NCI-H82 (cell line): ENCODE data around the gene GRID2.

Experiments used
- DNase-seq: peaks from one replicate; lab custom pipeline; 2025; lab: John Stamatoyannopoulos, UW

The GRID2 gene

GRCh38 chr4:93751411-93751810 is 1447.6 kb downstream of the GRID2 start:
- DNase-seq = no peak

- no peak for DNase-seq
Observed at GRCh38 chr4:93756101-93756500, 1452.3 kb downstream of the GRID2 start.

GRCh38 chr4:93759506-93759905 is 1455.7 kb downstream of the GRID2 start:
- DNase-seq = no peak

GRCh38 chr4:93760284-93760683 is 1456.5 kb downstream of the GRID2 start:
- DNase-seq = no peak

- DNase-seq = no peak
Observed at GRCh38 chr4:93761286-93761685, 1457.5 kb downstream of the GRID2 start.

- peak; percentile 61 for DNase-seq
Observed at GRCh38 chr4:93764639-93765246, 1461.0 kb downstream of the GRID2 start.

- DNase-seq = no peak
Observed at GRCh38 chr4:93767917-93768316, 1464.2 kb downstream of the GRID2 start.

GRCh38 chr4:93770201-93770600 is 1466.4 kb downstream of the GRID2 start:
- DNase-seq = no peak

GRCh38 chr4:93771640-93772411 is 1468.1 kb downstream of the GRID2 start:
- no peak for DNase-seq

- no peak for DNase-seq
Observed at GRCh38 chr4:93772858-93773257, 1469.1 kb downstream of the GRID2 start.

GRCh38 chr4:93775551-93775950 is 1471.8 kb downstream of the GRID2 start:
- no peak for DNase-seq

GRCh38 chr4:93776386-93777080 is 1472.8 kb downstream of the GRID2 start:
- no peak for DNase-seq

GRCh38 chr4:93777081-93777460 is 1473.3 kb downstream of the GRID2 start:
- DNase-seq = no peak

GRCh38 chr4:93779228-93779627 is 1475.5 kb downstream of the GRID2 start:
- no peak for DNase-seq

- no peak for DNase-seq
Observed at GRCh38 chr4:93780080-93780479, 1476.3 kb downstream of the GRID2 start.

GRCh38 chr4:93781198-93781597 is 1477.4 kb downstream of the GRID2 start:
- no peak for DNase-seq

GRCh38 chr4:93786149-93786548 is 1482.4 kb downstream of the GRID2 start:
- no peak for DNase-seq

GRCh38 chr4:93788712-93789111 is 1484.9 kb downstream of the GRID2 start:
- DNase-seq = peak; percentile 31

- DNase-seq = peak; percentile 77
Observed at GRCh38 chr4:93791570-93792195, 1487.9 kb downstream of the GRID2 start.

GRCh38 chr4:93802045-93802444 is 1498.3 kb downstream of the GRID2 start:
- no peak for DNase-seq

GRCh38 chr4:93809773-93810172 is 1506.0 kb downstream of the GRID2 start:
- no peak for DNase-seq

- DNase-seq = no peak
Observed at GRCh38 chr4:93810340-93810992, 1506.7 kb downstream of the GRID2 start.
